Fibroblast of pulmonary artery (primary cell): ENCODE results near the gene DCT.

Experiments used
- DNase-seq: peaks from one replicate; pipeline ENCODE4 v3.0.0-alpha.2; 2010; ENCODE audit warnings: low read depth
- H3K4me3 ChIP-seq: replicated peaks from 2 replicates; pipeline ENCODE4 v1.5.1; 2011; ENCODE audit warnings: low read depth, mild to moderate bottlenecking, control low read depth, low read length, moderate library complexity
- TF ChIP-seq, protein P1 (sequence below): IDR thresholded peaks from 2 replicates; pipeline ENCODE4 v1.5.1; 2011; ENCODE audit warnings: mild to moderate bottlenecking, control low read depth, low read length, inconsistent platforms; ENCODE audit errors: missing control alignments

Gene DCT

GRCh38 chr13:94481941-94482340 lies 2.5 kb upstream of the DCT start:
- H3K4me3 ChIP-seq, result no peak overlapping the region
- TF ChIP-seq, protein P1, sequence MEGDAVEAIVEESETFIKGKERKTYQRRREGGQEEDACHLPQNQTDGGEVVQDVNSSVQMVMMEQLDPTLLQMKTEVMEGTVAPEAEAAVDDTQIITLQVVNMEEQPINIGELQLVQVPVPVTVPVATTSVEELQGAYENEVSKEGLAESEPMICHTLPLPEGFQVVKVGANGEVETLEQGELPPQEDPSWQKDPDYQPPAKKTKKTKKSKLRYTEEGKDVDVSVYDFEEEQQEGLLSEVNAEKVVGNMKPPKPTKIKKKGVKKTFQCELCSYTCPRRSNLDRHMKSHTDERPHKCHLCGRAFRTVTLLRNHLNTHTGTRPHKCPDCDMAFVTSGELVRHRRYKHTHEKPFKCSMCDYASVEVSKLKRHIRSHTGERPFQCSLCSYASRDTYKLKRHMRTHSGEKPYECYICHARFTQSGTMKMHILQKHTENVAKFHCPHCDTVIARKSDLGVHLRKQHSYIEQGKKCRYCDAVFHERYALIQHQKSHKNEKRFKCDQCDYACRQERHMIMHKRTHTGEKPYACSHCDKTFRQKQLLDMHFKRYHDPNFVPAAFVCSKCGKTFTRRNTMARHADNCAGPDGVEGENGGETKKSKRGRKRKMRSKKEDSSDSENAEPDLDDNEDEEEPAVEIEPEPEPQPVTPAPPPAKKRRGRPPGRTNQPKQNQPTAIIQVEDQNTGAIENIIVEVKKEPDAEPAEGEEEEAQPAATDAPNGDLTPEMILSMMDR, result no peak
- DNase-seq, result peak; percentile 72

GRCh38 chr13:94480672-94481145 lies 1.2 kb upstream of the DCT start:
- TF ChIP-seq, protein P1, result no peak
- peak; percentile 73 for DNase-seq
- no peak overlapping the region for H3K4me3 ChIP-seq

GRCh38 chr13:94478913-94479312 lies 569 bp downstream of the DCT start:
- no peak for DNase-seq
- no peak overlapping the region for H3K4me3 ChIP-seq
- TF ChIP-seq, protein P1, result no peak

- TF ChIP-seq, protein P1, result no peak
- DNase-seq, result no peak
- no peak overlapping the region for H3K4me3 ChIP-seq
Observed at GRCh38 chr13:94470126-94470525, 9.4 kb downstream of the DCT start.

- DNase-seq, result no peak
- TF ChIP-seq, protein P1, result no peak
Observed at GRCh38 chr13:94464771-94465170, 14.7 kb downstream of the DCT start.

GRCh38 chr13:94462670-94463069 lies 16.8 kb downstream of the DCT start:
- DNase-seq, result no peak
- TF ChIP-seq, protein P1, result no peak
- no peak overlapping the region for H3K4me3 ChIP-seq

More at GRCh38 chr13:94464771-94465170, 14.7 kb downstream of the DCT start:
- H3K4me3 ChIP-seq, result no peak overlapping the region

DNA sequence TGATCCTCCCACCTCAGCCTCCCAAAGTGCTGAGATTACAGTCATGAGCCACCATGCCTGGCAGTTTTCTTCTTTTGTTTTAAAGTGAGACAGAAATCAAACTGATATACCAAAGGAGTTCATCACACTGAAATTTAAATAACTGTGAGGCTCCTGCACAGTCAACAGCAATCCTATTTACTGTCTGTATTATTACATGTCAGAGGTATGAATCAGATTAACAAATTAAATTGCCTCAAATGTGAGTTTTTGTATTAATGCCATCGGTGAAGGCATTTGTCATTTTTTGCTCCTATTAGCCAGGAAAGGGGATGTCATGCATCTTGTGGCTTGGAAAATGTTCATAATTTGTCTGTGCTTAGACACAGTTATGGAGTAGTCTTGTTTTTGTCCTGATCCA lies 20.4 kb downstream of the DCT start:
- TF ChIP-seq, protein P1, result no peak
- no peak for DNase-seq
- H3K4me3 ChIP-seq, result no peak overlapping the region
